HPDE6-E6E7 (cell line): ENCODE measurements around the gene DISC1.
A peak's percentile ranks its signal among the peaks of the same experiment; 100 is the strongest.

Source experiments
- DNase-seq: peaks from one replicate; pipeline ENCODE4 v3.0.0; 2011; ENCODE audit warnings: missing footprints; ENCODE audit errors: extremely low spot score

DISC1 gene

GRCh38 chr1:231855361-231855760 is 228.8 kb downstream of the DISC1 start:
- no peak for DNase-seq

- no peak for DNase-seq
Observed at GRCh38 chr1:231855926-231856325, 229.3 kb downstream of the DISC1 start.

- DNase-seq: no peak
Observed at GRCh38 chr1:231856426-231856825, 229.8 kb downstream of the DISC1 start.

GRCh38 chr1:231856894-231857293 is 230.3 kb downstream of the DISC1 start:
- no peak for DNase-seq

GRCh38 chr1:231857609-231858135 is 231.1 kb downstream of the DISC1 start:
- DNase-seq: no peak

- no peak for DNase-seq
Observed at GRCh38 chr1:231860221-231861088, 233.9 kb downstream of the DISC1 start.

- DNase-seq: no peak
Observed at GRCh38 chr1:231861541-231862481, 235.2 kb downstream of the DISC1 start.

GRCh38 chr1:231862611-231863010 is 236.0 kb downstream of the DISC1 start:
- no peak for DNase-seq

GRCh38 chr1:231865331-231865730 is 238.7 kb downstream of the DISC1 start:
- no peak for DNase-seq

GRCh38 chr1:231866392-231867331 is 240.1 kb downstream of the DISC1 start:
- DNase-seq: peak; percentile 8

- DNase-seq: no peak
Observed at GRCh38 chr1:231867607-231868006, 241.0 kb downstream of the DISC1 start.

GRCh38 chr1:231869364-231869763 is 242.8 kb downstream of the DISC1 start:
- no peak for DNase-seq

GRCh38 chr1:231871471-231871870 is 244.9 kb downstream of the DISC1 start:
- DNase-seq: no peak

- no peak for DNase-seq
Observed at GRCh38 chr1:231871878-231872277, 245.3 kb downstream of the DISC1 start.

- no peak for DNase-seq
Observed at GRCh38 chr1:231872461-231872910, 245.9 kb downstream of the DISC1 start.

- DNase-seq: no peak
Observed at GRCh38 chr1:231878737-231879136, 252.1 kb downstream of the DISC1 start.

GRCh38 chr1:231879296-231879695 is 252.7 kb downstream of the DISC1 start:
- no peak for DNase-seq

- no peak for DNase-seq
Observed at GRCh38 chr1:231882333-231882732, 255.7 kb downstream of the DISC1 start.

- no peak for DNase-seq
Observed at GRCh38 chr1:231882790-231883189, 256.2 kb downstream of the DISC1 start.

- no peak for DNase-seq
Observed at GRCh38 chr1:231883382-231883781, 256.8 kb downstream of the DISC1 start.

GRCh38 chr1:231885209-231885854 is 258.7 kb downstream of the DISC1 start:
- DNase-seq: no peak
